Stimulated activated CD4-positive, alpha-beta T cell treated with anti-CD3 and anti-CD28 coated beads, Interleukin-15, amount 100 ng/mL, for 48 hours (primary cell): ENCODE measurements around the gene MCTP1.

Experiments used
- DNase-seq, 2 donors: peaks; one replicate each; pipeline ENCODE4 v3.0.0-alpha.2; 2020; ENCODE audit warnings: low read depth in 2 of 2

The MCTP1 gene

GRCh38 chr5:95114902-95115301 lies 170.0 kb downstream of the MCTP1 start:
- no peak for DNase-seq

GRCh38 chr5:95114305-95114704 lies 170.6 kb downstream of the MCTP1 start:
- DNase-seq, result no peak

DNA sequence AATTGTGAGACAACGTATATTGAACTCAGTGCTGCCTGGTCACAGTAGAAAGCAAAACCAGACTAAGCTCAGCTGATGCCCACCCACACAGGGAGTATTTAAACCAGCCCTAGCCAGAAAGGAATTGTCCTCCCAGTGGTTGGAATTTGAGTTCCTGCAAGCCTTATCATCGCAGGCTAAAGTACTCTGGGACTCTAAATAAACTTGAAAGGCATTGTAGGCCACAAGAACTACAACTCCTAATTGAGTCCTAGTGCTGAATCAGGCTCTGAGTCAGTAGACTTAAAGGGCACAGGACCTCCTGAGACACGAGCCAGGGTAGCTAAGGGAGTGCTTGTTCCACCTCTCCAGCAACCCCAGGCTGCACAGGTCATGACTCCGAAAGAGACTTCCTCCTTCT lies 171.4 kb downstream of the MCTP1 start:
- no peak for DNase-seq

- DNase-seq, result no peak
Observed at GRCh38 chr5:95111141-95111540, 173.8 kb downstream of the MCTP1 start.

DNA sequence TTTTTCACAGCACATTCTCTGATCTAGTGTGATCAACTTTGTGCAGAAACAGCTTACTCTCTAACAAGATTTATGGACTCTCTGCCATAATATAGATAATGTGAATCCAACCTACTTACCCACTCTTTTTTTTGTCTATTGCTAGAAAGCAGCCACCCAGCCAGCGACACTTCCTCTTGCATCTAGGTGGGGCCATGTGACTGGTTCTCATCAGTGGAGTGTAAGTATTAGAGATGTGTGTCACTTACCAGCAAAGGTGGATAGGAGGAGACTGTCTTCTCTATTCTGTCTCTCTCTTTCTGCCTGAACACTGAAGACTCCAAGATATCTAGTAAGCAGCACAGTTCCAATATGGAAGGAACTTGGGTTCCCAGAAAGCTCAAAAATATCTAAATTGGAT lies 174.8 kb downstream of the MCTP1 start:
- no peak for DNase-seq

DNA sequence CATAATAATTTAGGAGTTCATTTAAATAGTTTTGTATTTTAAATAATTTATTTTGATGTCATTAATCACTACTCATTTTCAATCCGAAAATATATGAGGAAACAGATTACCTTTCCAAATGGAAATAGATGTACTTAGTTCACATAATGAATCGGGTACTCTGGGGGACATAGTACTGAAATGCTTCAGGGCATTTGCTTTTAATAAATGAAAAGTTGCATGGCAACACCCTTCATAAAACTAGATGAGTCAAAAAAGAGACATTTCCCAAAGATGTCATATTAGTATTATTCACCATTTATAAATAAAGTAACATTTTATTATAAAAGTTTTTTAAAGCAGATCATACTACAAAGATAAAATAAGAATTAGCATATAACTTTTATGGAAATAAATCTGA lies 177.8 kb downstream of the MCTP1 start:
- no peak for DNase-seq

- DNase-seq, result no peak
Observed at GRCh38 chr5:95105638-95106037, 179.3 kb downstream of the MCTP1 start.

GRCh38 chr5:95102687-95103086 lies 182.2 kb downstream of the MCTP1 start:
- DNase-seq, result no peak

DNA sequence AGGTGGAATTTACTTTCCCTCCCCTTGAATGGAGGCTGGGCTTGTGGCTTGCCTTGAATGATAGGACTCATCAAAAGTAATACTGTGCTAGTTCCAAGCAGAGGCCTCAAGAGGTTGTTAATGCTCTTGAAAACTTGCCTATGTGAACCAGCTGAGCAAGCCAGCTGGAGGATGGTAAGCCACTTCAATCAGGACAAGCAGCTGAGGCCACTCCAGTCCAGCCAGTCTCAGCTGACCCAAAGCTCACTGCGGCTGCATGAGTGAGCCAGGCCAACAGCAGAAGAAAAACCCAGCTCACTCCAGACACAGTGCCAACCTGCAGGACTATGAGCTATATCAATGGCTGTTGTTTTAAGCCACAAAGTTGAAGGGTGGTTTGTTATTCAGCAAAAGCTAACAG lies 182.8 kb downstream of the MCTP1 start:
- no peak for DNase-seq

- DNase-seq, result no peak
Observed at GRCh38 chr5:95100551-95100950, 184.3 kb downstream of the MCTP1 start.

DNA sequence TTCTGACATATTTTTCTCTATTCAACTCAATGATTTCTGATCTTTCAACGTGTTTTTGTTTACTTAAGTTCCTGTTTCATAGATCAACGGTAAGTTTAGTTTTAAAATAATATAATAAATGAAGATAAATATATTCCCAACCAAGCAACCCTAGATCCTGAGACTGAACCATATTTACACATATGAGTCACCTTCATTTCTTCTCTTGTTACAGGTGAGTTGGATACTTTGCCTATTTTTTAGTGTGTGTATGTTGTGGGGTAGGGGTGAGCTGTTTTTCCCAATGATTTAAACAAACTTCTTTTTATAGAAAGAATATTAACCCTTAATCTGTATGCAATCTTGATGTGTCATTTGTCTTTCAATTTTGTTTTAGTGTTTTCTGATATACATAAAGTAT lies 186.9 kb downstream of the MCTP1 start:
- DNase-seq, result no peak

DNA sequence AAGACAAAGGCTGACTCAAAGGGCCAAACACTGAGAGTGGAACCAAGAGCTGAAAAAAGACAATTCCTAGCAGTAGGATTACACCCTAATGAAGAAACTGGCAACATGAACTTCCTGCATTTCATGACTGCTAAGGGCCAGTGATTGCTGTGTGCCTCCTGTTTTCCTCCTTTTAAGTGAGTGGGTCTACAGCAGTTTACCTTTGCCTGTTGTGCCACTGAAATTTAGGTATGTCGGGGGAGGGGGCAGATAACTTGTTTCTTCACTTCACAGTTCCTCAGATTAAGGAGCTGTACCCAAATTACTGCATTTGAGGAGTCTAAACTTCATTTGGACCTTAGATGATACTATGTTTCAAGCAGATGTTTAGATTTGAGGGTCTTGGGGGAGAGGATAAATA lies 191.7 kb downstream of the MCTP1 start:
- DNase-seq, result no peak

DNA sequence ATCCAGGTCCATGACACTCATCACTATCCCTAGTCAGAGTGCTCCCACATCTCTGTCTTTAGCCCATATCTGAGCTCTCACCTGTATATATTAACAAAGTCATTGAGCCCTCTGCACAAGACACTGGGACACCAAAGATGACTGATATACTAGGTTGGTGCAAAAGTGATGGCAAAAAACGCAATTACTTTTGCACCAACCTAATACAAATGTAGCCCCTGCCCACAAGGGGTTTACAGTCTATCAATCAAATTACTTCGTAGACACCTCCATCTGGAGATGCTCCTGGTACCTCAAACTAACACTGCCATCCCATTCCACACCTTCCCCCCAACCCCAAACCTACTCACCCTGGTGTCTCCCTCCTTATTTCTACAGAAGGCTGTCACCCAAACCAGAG lies 194.1 kb downstream of the MCTP1 start:
- no peak for DNase-seq

- no peak for DNase-seq
Observed at GRCh38 chr5:95087816-95088317, 197.0 kb downstream of the MCTP1 start.

DNA sequence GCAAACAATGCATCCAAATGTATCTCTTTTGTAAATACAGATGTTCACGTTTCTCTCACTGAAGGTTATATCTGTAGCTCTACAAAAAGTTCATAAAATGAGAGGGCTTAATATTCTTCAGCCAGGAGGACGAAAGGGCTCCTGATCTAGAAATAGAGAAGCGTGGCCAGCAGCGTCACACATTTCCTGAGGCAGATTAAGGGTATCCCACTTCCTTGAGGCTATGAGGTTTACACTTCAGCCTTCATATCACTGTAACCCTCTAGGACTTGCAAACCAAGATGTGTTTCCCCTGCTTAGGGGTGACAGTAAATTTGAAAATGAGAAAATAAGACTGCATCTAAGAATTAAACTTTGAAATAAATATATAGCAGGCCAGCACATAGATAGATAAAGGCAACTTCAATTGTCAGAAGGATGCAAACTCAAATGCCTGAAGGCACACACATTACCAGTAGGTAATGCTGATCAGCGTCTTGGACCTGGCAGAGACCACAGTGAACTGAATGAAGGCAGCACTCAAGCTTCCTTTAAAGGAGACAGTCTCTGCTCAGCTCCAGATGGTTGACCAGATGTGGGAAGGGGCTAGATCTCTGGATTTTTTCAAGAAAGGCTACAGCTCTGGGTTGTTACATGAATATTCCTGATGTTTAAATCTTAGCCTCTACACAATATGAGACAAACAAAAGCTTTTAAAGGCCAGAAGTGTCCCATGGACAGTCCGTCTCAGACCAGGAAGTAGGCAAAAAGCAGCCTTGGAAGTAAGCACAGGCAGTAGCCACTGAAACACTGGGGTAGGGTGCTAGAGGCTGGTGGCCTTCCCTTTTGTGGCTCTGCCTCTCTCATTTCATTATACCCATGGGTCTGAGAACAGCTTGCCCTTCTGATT lies 197.7 kb downstream of the MCTP1 start:
- no peak for DNase-seq

GRCh38 chr5:95084757-95085156 lies 200.1 kb downstream of the MCTP1 start:
- DNase-seq, result no peak

DNA sequence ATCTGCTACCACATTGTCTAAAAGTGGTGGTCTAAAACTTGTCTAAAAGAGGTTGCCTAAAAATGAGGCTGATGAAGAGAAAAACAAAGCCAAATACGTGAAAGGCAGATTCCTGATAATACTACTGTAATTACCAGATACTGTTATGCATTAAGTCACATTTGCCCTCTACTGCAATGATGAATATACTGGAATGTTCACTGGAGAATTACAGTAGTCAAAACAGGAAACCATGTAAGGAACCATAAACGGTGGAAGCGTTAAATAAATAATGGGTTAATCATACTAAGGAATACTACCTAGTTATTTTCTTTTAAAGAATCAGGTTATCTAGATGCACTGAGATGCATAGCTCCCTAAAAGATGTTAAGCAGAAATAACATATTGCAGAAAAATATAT lies 201.3 kb downstream of the MCTP1 start:
- no peak for DNase-seq

DNA sequence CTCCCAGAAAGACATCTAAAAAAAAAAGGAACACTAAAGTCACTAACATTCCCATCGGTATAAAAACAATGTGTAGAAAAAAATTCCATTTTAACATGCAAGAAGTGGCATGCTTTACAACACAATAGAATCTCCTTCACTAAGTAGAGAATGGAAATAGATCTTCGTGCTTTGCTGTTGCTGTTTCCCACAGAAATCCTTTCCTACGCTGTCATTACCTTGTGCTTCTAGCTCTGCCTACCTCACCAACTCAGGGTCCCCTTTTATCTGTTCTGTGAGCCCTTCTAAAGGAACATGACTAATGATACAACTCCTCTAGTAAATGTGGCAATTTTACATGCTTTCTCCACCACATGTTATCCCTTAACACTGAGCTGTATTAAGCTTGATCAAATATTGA lies 202.9 kb downstream of the MCTP1 start:
- no peak for DNase-seq

- peak in 1 of 2 donors; percentile 7 for DNase-seq
Observed at GRCh38 chr5:95081500-95081960, 203.4 kb downstream of the MCTP1 start.

DNA sequence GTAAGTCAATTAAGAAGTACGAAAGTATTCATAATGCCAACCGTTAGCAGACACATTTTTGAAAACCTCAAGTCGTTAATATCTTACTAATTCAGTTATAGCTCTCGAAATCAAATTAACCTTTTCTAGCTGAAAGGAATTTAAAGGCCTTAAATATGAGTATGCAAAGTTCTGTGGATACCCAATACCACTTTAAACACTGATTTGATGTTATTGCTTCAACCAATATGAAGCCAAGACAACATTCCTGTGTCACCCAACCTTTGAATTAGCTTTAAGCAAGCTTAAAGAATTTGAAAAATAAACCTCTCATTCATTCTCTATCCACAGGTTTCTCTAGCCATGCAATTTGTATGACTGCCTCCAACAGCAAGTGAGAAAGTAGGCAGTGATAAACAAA lies 204.5 kb downstream of the MCTP1 start:
- no peak for DNase-seq

DNA sequence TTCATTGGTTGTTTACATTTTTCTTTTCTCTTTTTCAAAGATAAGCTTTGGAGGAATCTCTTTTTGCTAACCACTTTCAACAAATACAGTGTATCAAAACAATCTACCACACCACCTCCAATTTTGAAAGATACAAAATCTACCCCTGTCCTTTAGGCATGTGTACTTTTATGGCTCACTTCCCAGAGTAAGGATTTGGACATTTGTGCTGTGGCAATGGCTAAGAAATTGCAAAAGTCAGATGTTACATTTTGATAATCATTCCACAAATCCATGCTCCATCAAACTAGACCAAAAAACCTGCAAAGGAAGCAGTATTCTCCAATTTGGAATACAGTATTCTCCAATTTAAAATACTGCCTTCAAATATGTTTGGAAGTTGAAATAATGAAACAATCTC lies 204.9 kb downstream of the MCTP1 start:
- no peak for DNase-seq

DNA sequence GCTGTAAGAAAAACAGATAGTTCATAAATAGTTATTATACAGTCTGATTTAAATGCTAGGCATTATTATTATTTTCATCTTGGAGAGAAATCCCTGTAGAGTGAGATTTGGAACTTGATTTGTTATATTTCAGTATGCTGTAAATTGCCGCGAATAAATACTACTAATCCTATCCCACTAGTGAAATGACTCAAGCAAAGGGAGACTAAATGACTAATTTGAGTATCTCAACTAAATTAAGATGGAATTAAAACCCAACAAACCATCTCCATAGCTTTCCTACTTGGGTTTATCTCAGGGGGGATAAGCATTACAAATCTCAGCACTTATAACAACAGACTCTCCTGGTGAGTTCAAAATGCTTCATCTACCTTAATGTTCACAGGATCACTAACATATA lies 206.0 kb downstream of the MCTP1 start:
- no peak for DNase-seq

GRCh38 chr5:95076395-95077185 lies 208.3 kb downstream of the MCTP1 start:
- DNase-seq, result no peak
